ENCODE measurements around the gene ZNF844. TPM values are rescaled to one million over a fixed set of nuclear protein-coding genes. Genes with fewer than 3 reads are reported as not detected.

ZNF844 gene
- total and polyA plus RNA-seq, 2 of the 8 experiments (the other 6 are each of a cell fraction or from before 2014, with no cell fraction given): 3.1 to 9.8 TPM

DNA sequence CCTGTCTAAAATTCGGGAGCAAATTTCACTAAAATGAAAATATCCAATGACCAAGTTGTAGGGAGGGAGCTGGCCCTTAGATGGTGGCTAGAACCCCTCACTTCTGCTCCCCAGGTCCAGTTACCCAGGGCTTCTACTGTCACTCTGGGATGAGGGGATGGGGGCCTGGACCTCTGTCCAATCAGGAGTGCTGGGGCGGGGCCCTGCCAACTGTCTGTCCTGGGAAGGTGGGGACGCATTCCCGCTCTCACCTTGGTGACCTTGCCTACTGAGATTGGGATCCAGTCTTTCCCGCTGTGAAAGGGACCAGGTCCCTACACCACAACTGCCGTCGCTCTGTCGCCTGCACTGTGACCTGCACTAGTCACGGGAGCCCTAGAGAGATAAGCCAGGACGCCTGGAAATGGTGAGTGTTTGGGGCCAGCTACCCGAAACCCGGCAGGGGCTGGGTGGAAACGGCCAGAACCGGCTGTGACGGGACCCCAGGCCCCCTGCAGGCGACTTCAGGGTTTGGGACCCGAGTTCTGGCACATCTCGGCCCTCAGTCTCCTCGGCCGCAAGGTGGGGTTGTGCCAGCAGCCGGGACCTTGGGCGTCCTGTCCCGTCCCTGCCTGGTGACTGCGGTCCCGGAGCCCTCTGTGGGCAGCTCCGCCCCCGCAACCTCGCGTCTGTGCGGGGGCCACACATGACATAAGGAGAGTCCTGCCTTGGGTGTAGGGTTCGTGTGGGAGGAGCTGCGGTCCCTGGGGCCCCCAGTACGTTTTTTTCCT is 52.9 kb downstream of the ZNF844 start:
- Histone ChIP-seq H3K4me1 (replicated peaks in 1 of 4; ENCODE audit: control insufficient read depth in 3 of 4, insufficient read depth in 4 of 4, low read length in 3 of 4) (no peaks in the 10 kb centered on the region), H2BK5ac (ENCODE audit: low read depth, low read length) (no peak overlapping the region), H3K4me2 (ENCODE audit: insufficient read depth in 1 of 2, low read depth in 2 of 2, low read length in 2 of 2) (no peak overlapping the region), H4K5ac (ENCODE audit: insufficient read length, low read depth, low read length) (no peak overlapping the region), H3K23ac (ENCODE audit: insufficient read length) (no peak overlapping the region), H3K27ac (ENCODE audit: low read depth, low read length) (no peak overlapping the region), H3K4ac (replicated peaks; ENCODE audit: insufficient read length, low read depth, low read length) (no peak overlapping the region), H3K36me3 (ENCODE audit: control insufficient read depth in 2 of 4, insufficient read depth in 4 of 4, low read length in 3 of 4) (peaks cover 5 to 39% (median 18%) of the 10 kb centered on the region in 4 experiments), H2BK20ac (ENCODE audit: low read length) (no peak overlapping the region), H2BK15ac (ENCODE audit: low read length) (no peak overlapping the region), H2AK5ac (ENCODE audit: low read depth, low read length) (no peak overlapping the region), H2AFZ (ENCODE audit: low read length) (no peak overlapping the region), H3K23me2 (ENCODE audit: low read depth, low read length) (no peaks in the 10 kb centered on the region), H3K79me1 (ENCODE audit: low read depth, low read length) (no peaks in the 10 kb centered on the region), H3K18ac (ENCODE audit: extremely low read depth, low read length) (no peak overlapping the region), H3K56ac (replicated peaks; ENCODE audit: insufficient read length, low read depth, low read length) (no peak overlapping the region), H2BK120ac (replicated peaks; ENCODE audit: low read depth, low read length) (no peak overlapping the region), H3K14ac (ENCODE audit: insufficient read length) (no peak overlapping the region), H3K9ac (replicated peaks in 1 of 4; ENCODE audit: extremely low read depth in 1 of 4, low read depth in 3 of 4, low read length in 3 of 4) (no peak overlapping the region), H3K9me3 (ENCODE audit: insufficient read depth in 2 of 2, low read depth in 1 of 2, low read length in 1 of 2) (peaks cover 18 to 28% of the 10 kb centered on the region in 2 experiments), H4K8ac (ENCODE audit: extremely low read depth, insufficient read depth, low read length) (peak overlapping the region; percentile 51; the same call in 1 of the 2 replicates), H4K20me1 (replicated peaks in 1 of 2; ENCODE audit: control insufficient read depth in 1 of 2, insufficient read depth in 2 of 2, low read length in 2 of 2) (no peaks in the 10 kb centered on the region), H4K91ac (replicated peaks; ENCODE audit: insufficient read length, low read length) (no peak overlapping the region), H3K79me2 (ENCODE audit: control insufficient read depth in 1 of 2, insufficient read depth in 2 of 2, low read length in 2 of 2) (no peaks in the 10 kb centered on the region), H2BK12ac (ENCODE audit: low read depth, low read length) (no peak overlapping the region), H3K27me3 (replicated peaks in 1 of 4; ENCODE audit: control insufficient read depth in 3 of 4, extremely low read depth in 1 of 4, insufficient read depth in 3 of 4, low read length in 3 of 4) (no peaks in the 10 kb centered on the region), H3K4me3 (ENCODE audit: extremely low read depth in 1 of 4, insufficient read depth in 2 of 4, low read depth in 3 of 4, low read length in 4 of 4) (no peak overlapping the region)
- FAIRE-seq (no peak), DNase-seq (ENCODE audit: low read depth in 1 of 2, low spot score in 2 of 2) (no peak)
- ChIA-PET CTCF (ENCODE audit: partially characterized antibody) (interaction anchor here (0.8 to 4.7 kb wide), 5 partner anchors 9 to 193 kb away, joined by 3 to 30 read pairs (median 5); partner anchors contain the start of gene ZNF20), POLR2A (ENCODE audit: partially characterized antibody) (interaction anchor here (1.2 to 2.5 kb wide), 6 partner anchors 9 to 23 kb away, joined by 3 to 12 read pairs (median 5); partner anchors contain the start of gene ZNF20)
- 91% methylated on average over 23 of the region's 33 CpGs; no CpG with 5 or more reads in 1 of the 2 experiments for WGBS, 2 experiments (ENCODE audit: extremely low coverage in 1 of 2, insufficient coverage in 1 of 2, insufficient read length in 1 of 2, insufficient replicate concordance in 2 of 2, low coverage in 1 of 2, low lambda C conversion rate in 2 of 2, missing lambda C conversion rate in 1 of 2)
- TF ChIP-seq SP2 (IDR thresholded peaks at IDR 0.05; ENCODE audit: low read length) (no peak), ASH2L (IDR thresholded peaks at IDR 0.05; ENCODE audit: low read length) (no peak), YY1 (IDR thresholded peaks at IDR 0.05; ENCODE audit: low read depth, low read length) (no peak), SIRT6 (IDR thresholded peaks at IDR 0.05; ENCODE audit: low read length) (no peak)

Data from H1 (cell line).